Dedifferentiated amniotic fluid mesenchymal stem cell (primary cell): ENCODE measurements around the gene RERE.

Source experiments
- DNase-seq: peaks from one replicate; pipeline ENCODE4 v3.0.0-alpha.2; 2016; ENCODE audit errors: extremely low spot score

Gene RERE

DNA sequence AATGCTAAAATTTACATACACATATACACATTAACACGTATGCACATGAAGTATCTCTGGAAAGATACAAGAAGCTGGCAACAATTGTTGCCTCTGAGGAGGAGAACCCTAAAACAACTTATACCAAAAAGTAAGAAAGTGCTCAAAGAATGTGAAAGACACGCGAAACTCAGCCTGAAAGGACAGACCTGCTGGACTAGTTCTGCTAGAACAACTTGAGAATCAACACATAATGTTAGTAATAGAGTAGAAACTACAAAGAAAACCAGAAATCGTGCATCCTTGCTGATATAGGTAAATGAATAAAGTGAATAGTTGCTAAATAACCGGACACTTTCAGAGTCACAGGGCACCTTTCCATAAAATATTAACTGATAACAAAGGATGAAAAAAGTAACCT is 242.5 kb downstream of the RERE start:
- DNase-seq, result no peak

DNA sequence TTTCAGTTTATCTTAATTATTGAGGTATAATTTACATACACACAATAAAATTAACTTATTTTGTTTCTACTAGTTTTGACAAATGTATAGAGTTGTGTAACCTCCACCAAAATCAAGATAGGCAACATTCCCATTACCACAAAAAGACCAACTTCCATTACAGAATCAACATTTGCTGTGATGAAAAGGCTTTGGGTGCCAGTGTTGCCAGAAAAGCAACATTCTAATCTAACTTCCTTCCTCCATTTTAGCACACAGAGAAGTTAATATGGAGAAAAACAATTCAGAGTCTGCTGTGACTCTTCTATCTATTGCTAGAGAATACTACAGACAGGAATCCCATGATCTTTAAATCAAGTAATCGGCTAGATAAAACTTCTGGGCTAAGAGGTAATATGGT is 245.3 kb downstream of the RERE start:
- no peak for DNase-seq

DNA sequence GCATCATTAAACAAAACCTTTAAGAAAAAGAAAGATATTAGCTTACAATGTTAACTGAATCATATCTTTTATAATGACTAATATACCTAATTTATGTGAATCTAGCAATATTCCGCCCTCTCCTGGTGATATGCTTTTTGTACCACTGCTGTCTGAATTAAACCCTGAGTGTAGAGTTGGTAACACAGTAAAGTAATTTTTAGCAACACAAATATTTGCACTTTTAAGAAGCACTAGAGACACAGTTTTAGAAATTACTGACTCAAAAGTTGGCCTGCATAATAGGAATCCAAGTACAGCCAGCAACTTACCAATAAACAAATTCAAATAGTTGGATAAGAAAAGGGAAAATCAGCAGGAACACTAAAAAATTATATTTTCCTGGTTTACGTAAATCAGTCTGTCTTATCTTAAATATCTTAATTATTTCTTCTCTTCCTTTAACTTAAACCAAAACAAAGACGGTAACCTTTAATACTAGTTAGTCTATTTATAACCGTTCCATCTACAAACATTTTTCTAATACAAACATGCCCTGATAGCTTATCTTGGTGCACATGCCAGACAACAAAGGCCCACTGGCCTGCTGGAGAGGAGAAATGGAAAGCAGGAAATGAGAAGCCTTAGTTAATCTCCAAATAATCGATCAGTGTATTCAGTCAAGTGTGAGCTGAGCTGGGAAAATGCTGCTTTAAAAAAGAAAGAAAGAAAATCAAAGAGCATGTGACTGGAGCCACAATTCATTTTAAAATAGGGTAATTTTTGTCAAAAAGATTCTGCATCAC is 246.0 kb downstream of the RERE start:
- DNase-seq, result no peak

DNA sequence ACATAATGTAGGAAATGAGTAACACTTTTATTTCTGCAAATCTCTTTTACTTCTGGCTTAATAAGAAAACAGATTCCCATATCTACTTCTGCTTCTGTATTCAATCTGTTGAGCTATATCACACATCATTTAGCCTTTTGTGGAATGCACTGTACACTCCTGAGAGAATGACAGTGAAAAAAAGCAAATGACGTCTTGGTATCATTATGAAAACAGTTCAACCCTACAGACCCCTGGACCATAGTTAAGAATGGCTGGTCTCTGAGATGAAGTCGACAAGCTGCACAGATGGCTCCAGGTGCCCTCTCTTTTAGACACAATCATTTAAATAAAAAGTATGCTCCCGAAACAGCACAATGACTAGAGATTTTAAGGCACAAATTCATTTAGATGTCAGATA is 247.0 kb downstream of the RERE start:
- DNase-seq, result no peak

DNA sequence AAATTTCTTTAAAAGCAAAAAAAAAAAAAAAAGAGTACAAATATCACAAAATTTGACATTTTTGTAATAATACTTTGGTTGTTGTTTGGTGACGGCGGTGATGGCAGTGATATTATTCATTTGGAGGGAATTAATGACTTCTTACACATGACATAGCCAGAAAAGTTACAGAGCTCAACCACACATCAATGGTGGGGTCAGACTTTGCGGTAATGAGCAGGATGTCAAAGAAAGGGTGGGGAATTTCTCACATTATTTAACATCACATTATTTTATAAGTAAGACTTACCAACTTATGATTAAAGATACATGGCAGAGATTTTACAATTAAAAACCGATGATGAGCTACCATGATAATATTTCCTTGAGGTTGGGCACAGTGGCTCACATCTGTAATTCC is 248.2 kb downstream of the RERE start:
- no peak for DNase-seq

DNA sequence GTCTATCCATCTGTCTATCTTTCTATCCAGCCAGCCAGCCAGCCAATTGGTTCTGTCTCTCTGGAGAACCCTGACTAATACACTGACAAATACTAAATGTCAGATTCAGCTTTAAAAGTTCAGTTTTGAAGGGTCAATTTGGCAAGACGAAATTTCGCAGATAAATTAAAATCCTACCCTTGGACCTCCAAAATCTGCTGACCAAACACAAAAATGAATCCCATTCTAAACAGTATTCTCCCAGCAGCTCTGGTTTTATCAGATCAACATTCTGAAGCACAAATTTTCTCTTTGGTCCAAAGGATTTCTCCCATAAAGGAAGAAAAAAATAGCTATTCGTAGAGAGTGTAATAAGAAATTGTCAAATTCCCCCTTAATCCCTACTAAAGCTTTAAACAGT is 248.6 kb downstream of the RERE start:
- no peak for DNase-seq

DNA sequence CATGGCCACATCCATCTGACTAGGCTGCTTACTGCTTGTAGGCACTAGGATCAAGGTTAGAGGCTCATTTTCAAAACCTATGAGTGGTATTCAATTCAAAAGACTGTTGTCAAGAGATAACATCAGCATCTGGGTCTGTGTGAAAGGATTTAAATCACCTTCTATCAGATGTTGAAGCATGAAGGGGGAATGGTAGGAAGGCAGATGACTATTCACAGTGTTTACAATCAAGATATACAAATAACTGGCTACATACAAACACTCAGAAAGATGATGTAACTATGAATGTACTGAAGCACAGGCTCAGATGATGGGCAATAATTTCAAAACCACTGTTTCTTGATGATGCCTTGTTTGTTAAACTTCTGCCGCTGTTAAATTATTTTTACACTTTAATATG is 250.3 kb downstream of the RERE start:
- no peak for DNase-seq

DNA sequence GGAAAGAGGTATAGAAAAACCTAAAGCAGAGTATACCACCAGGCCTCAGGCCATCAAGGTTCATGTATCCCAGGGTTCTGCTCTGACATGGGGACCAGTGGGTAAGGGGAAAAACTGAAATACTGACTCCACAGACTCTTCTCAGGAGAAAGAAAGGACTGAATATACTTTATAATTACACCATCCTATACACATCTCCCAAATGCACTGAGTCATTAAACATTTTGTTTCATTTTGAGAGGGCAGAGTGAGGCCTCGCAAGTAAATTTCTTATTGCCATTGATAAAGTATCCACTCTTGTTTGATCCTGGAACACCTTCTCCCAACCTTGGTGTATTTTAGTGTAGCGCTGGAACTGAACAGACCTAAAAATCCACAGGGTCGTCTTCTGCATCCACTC is 251.6 kb downstream of the RERE start:
- DNase-seq, result no peak

DNA sequence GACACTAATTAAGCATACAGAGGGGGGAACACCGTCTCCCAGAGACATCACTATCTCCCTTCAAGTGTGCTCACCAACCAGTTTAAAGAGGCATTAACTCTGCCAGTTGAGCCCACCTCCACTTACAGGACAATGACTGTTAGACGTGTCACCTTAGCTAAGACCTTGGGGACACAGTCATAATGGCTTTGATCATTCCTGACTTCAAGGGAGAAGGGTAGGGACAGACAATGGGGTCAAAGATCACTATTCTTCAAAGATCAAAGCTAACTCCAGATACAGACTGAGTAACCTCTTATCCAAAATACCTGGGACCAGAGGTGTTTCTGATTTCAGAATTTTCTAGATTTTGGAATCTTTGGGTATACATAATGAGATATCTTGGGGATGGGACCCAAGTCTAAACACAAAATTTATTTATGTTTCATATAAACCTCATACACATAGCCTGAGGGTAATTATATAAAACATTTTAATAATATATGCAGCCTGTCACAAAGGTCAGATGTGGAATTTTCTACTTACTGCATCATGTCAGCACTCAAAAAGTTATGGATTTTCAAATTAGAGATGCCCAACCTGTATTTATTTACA is 253.4 kb downstream of the RERE start:
- DNase-seq, result no peak

DNA sequence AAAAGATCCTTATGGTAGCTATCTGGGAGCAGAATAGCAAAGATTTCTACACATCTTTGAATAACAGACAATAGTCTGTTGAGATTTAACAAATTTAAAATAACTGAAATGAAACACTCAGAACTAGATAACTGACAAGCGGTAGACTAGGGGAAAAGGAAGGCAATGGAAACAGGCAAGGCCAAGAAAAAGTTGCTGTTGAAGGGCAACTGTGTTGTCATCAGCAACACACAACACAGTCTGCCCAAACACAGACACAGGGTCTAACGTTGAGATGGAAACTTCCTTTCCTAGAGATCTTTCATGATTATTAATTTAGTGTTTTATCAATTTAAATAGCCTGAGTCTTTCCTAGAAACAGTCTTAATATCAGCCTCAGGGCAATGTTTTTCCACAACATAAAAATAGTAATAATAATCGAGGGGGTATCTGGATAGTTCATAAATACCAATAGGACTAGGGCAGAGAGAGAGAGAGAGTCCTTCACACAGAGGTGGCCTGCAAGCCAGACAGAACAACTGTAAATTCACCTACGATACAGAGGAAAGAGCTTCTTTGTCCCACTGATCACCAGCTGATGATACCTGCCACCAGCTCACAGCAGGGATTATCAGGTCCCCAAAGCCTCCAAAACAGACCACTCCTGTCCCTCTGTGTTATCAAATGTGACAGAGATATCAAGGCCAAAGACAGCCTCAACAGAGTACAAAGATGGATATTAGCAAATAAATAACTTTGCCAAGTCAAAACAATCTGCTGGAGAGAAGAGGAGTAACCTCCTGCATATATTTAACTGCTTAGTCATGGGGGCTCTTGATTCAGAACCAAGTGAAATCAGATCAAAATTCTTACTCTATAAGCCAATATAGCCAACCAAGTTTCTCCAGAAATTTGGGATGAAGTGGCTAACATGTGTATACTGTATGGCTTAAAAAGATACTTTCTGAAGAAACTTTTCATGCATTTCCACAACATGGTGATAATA is 254.3 kb downstream of the RERE start:
- no peak for DNase-seq

DNA sequence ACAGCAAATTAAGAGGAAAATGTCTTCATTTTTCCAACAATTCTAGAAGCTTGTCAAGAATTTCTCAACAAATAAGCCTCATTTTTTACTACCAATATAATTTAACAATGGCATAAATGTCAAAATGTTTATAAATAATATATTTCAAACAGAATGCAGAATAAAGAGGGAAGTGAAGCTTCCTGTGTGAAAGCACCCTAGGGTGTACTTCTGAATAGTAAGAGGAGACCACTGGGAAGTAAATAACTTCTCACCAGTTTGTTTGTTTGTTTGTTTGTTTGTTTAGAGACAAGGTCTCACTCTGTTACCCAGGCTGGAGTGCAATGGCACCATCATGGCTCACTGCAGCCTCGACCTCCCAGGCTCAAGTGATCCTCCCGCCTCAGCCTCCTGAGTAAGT is 255.2 kb downstream of the RERE start:
- DNase-seq, result no peak

DNA sequence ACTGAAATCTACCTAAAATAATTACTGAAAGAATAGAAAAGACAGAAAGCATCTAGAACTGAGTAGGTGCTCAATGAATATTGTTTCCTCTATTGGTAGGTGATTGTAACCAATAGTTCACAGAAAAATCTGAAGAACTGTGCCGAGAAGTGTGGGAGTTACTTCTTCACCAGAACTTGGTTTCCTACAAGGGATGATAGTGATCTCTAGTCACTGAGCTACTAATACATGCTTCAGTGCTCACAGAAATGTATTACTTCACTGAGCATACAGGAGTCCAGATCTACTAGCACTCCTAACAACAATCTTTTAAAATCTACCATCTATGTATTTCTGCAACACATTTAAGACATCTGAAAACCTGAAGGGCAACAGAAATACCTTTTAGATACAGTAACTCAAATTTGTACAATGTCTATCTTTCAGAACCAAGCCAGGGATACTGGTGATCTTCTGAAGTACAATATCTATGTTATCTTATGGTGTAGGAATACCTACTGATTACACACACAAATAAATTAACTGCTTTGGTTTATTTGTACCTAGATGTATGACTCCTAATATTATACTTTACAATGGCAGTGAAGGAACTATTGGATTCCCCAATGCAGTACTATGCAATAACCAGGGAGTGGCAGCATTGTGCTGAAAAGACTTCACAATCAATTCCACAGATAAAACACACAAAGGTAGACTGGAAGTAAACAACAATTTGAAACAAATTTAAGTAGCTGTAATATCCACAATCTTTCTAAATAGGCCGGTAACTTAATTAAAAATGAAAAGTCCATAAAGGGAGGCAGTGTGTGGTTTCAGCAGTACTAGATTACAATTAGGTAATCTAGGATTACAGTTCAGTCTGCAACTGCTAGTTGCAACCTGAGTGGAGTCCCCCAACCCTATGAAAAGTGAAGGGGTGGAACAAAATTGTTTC is 256.6 kb downstream of the RERE start:
- peak; percentile 48 for DNase-seq

DNA sequence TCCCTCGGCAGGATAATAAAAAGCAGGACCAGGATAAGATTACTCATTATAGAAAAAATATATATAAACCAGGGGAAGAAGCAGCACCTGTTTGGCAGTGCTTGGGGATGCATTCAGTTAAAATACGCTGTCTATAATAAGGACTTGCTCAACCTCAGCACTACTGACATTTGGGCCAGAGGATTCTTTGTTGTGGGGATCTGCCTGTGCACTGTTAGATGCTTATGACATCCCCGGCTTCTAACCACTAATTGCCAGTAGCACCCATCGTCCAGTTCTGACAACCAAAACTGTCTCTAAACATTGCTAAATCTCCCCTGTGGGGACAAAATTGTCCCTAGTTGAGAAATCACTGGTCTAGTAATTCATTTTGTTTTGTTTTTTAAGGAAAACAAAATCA is 257.4 kb downstream of the RERE start:
- DNase-seq, result no peak

DNA sequence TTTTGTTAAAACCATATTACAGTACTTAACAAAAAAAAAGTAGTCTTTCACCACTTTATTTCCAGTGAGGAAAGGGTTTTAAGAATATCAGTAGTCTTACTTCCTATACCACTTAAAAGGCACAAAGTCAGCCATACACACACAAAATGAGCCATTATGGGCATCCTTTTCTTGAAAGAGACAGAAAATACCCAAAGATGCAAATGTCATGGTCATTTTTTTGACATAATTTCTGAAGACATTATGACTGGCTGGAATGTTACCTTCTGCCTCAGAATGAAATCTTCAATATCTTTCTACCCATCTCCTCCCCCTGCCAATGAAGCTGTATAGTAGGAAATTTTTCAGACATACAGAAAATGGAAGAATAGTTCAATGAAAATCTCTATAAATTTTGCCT is 261.9 kb downstream of the RERE start:
- no peak for DNase-seq

DNA sequence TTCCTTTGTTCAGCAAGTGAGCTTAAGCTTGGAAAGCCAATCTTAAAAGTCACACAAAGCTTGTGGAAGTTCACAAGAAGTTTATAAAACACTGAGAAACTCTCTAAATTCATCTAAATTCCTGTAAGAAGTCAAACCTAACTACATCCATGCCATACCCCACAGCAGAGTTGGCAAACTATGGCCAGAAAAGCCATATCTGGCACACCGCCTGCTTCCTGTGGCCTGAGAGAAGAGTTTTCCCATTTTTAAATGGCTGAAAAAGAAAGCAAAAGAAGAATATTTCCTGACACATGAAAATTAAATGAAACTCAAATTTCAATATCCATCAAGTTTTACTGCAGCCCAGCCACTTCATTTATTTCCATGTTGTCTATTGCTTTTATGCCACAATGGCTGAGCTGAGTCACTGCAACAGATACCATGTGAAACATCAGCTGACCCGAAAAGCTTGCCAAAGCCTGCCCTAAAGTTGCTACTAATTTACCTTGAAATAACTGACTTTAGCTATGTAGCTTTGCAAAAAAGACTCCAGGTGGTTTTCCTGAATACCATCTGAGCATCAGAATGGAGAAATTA is 262.4 kb downstream of the RERE start:
- no peak for DNase-seq

DNA sequence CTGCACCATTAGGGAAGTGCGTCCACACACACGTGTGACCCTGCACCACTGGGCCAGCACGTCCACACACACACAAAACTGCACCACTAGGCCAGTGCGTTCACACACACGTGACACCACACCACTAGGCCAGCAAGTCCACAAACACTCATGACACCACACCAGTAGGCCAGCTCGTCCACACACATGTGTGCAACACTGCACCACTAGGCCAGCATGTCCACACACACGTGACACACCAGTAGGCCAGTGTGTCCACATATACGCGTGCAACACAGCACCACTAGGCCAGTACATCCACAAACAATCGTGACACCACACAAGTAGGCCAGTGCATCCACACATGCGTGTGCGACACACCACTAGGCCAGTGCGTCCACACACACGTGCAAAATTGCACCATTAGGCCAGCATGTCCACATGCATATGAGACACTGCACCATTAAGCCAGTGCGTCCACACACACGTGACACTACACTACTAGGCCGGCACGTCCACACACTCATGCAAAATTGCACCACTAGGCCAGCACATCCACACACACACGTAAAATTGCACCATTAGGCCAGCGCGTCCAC is 264.5 kb downstream of the RERE start:
- DNase-seq, result no peak

DNA sequence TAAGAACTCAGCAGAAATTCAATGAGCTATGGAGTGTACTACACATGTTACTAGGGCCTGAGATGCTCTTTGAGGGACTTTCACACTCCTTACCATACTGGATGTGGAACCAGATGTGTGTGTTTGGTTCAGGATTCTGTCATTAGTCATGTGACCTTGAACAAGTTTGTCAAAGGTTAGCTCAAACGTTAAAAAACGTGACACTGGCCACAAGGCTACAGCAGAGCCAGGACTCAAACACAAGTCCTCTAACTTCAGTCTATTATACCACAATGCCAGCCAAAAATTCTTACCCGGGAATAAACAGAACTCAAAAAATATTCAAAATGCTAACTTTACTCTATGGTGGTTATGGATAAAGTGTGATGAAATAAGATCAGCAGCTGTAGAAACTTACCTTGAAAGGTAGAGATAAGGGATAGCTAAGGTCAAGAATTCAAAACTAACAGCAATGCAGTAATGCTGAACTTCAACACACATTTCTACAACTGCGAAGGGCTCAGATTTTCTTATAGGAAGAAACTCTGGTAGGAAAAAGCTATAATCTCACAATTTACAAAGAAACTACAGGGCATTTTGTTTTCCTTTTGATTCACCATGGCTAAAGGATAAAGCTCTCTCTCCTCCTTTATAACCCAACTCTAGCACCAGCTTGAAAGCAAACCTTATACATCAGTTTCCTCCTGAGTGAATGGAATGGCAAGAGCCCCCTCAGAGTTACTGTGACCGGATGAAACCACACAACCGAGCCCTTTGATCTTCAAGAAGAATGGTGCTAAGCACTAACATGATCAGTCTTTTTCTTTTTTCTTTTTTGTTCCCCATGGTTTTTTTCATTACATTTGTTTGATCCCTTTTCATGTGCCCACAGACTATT is 265.6 kb downstream of the RERE start:
- DNase-seq, result no peak

DNA sequence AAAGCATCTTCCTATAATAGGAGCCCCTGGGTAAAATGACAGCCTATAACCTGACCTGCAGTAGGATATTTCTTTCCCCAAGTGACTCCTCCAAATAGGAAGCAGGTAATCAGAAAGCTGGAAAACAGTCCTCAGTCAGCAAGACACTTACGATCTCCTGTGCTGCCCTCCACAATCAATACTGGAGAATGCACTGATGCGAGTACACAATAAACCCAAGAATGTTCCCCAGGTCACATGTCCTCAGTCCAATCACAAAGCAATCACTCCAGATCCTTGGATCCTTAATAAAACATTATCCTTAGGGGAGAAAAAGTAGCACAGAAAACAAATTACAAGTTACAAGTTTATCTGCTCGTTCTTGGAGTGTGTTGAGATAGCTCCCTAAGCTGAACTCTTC is 266.4 kb downstream of the RERE start:
- DNase-seq, result no peak

DNA sequence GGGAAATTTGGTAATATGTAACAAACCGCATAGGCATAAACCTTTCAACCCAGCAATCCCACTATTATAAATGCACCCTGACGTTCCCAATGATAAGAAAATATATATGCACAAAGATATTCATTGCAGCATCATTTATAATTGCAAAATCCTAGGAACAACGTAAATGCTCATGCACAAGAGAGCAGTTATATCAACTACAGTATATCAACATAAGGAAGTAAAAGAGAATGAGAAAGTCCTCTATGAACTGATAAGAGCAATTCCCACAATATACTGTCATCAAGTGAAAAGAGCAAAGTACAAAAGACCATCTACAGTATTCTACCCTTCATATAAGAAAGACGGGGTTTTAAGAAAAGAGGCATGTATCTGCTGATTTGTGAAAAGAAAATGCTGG is 269.6 kb downstream of the RERE start:
- no peak for DNase-seq

DNA sequence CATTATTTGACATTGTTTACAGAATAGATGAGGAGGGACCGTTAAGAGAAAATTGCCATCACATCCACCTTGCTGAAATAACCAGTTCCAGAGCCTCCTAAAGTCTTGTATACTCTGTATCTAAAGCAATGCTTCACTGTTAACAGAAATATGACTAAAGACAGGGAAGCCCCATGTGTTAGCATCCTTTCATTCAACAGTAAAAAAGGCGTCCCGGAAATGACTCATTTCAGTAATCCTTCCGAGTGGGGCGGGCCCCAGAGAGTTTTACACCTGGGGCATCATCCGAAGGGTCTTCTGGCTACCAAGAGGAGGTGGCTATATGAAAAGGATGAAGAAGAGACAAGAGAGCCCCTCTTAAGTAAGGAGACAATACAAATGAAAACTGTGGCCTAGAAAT is 272.4 kb downstream of the RERE start:
- DNase-seq, result no peak
